Activated CD8-positive, alpha-beta memory T cell treated with anti-CD3 and anti-CD28 coated beads, Interleukin-2, amount 50 U/mL, for 24 hours (primary cell): ENCODE results near the gene USP28.

Source experiments
- DNase-seq: peaks from one replicate; pipeline ENCODE4 v3.0.0-alpha.2; 2020; ENCODE audit errors: extremely low read depth

Gene USP28

GRCh38 chr11:113876798-113877669 is 1.7 kb upstream of the USP28 start:
- DNase-seq, result no peak

- no peak for DNase-seq
Measured at GRCh38 chr11:113876074-113876797, 864 bp upstream of the USP28 start.

- DNase-seq, result no peak
Measured at GRCh38 chr11:113874581-113875233, 665 bp downstream of the USP28 start.

- DNase-seq, result no peak
Measured at GRCh38 chr11:113874096-113874495, 1.3 kb downstream of the USP28 start.

- no peak for DNase-seq
Measured at GRCh38 chr11:113873236-113873626, 2.1 kb downstream of the USP28 start.

- no peak for DNase-seq
Measured at GRCh38 chr11:113871336-113871735, 4.0 kb downstream of the USP28 start.

- DNase-seq, result no peak
Measured at GRCh38 chr11:113867843-113868503, 7.4 kb downstream of the USP28 start.

- DNase-seq, result no peak
Measured at GRCh38 chr11:113865873-113866272, 9.5 kb downstream of the USP28 start.

GRCh38 chr11:113864410-113864809 is 11.0 kb downstream of the USP28 start:
- DNase-seq, result no peak

GRCh38 chr11:113862435-113862834 is 12.9 kb downstream of the USP28 start:
- no peak for DNase-seq

- DNase-seq, result no peak
Measured at GRCh38 chr11:113859665-113860064, 15.7 kb downstream of the USP28 start.

GRCh38 chr11:113856966-113857759 is 18.2 kb downstream of the USP28 start:
- no peak for DNase-seq

- no peak for DNase-seq
Measured at GRCh38 chr11:113855803-113856202, 19.6 kb downstream of the USP28 start.

GRCh38 chr11:113850188-113850587 is 25.2 kb downstream of the USP28 start:
- no peak for DNase-seq

GRCh38 chr11:113849713-113850112 is 25.7 kb downstream of the USP28 start:
- no peak for DNase-seq

- no peak for DNase-seq
Measured at GRCh38 chr11:113847580-113847979, 27.8 kb downstream of the USP28 start.

GRCh38 chr11:113847111-113847510 is 28.3 kb downstream of the USP28 start:
- no peak for DNase-seq

- DNase-seq, result no peak
Measured at GRCh38 chr11:113841691-113842090, 33.7 kb downstream of the USP28 start.

- DNase-seq, result no peak
Measured at GRCh38 chr11:113840932-113841664, 34.3 kb downstream of the USP28 start.

- no peak for DNase-seq
Measured at GRCh38 chr11:113839842-113840241, 35.5 kb downstream of the USP28 start.

GRCh38 chr11:113838005-113838404 is 37.4 kb downstream of the USP28 start:
- DNase-seq, result no peak
